GM12878 (cell line): ENCODE measurements around the gene C16orf74. TPM values are rescaled to one million over a fixed set of nuclear protein-coding genes. Genes with fewer than 3 reads are reported as not detected.

ENCODE experiments used
- ATAC-seq: fragments of 200-7000 bp; cut with Tn5 transposase; 3 replicates; pipeline ENCODE4 v1.9.1; 2020; ENCODE audit warnings: mild to moderate bottlenecking, moderate library complexity
- BruUV-seq: library from RNA; stranded (reverse); fragments of 400-500 nt; replicated peaks from 2 replicates; lab custom pipeline; 2021; lab: Mats Ljungman, UMichigan
- CTCF ChIA-PET: fragments of 300-600 bp; sonication (Branson Sonifier 250); formaldehyde crosslinking; extraction: SDS; loops from one replicate; lab custom pipeline; 2021; ENCODE audit warnings: inconsistent platforms; lab: Yijun Ruan, JAX
- POLR2A ChIA-PET: fragments of 350-600 bp; formaldehyde crosslinking; extraction: SDS; loops from one replicate; lab custom pipeline; 2021; ENCODE audit warnings: inconsistent platforms; lab: Charles Lee
- RAD21 ChIA-PET: fragments of 300-600 bp; sonication (Branson Sonifier 250); formaldehyde crosslinking; loops from one replicate; lab custom pipeline; 2023; ENCODE audit warnings: antibody characterized with exemption; ENCODE audit not compliant: unreplicated experiment; lab: Charles Lee
- SMC1A ChIA-PET: fragments of 300-600 bp; sonication (Branson Sonifier 250); formaldehyde crosslinking; loops from one replicate; lab custom pipeline; 2023; ENCODE audit not compliant: unreplicated experiment, uncharacterized antibody; lab: Charles Lee
- DNase-seq: peaks from one replicate; pipeline ENCODE4 v3.0.0-alpha.2; 2011; ENCODE audit warnings: low read depth, low spot score
- FAIRE-seq: peaks from 3 replicates; lab custom pipeline; 2011; peaks lifted over from hg19 to GRCh38; lab: Jason Lieb, UNC
- H2AFZ ChIP-seq: 2 replicates; pipeline ENCODE4 v1.6.0; 2011; ENCODE audit warnings: low read depth, low read length, control low read depth; ENCODE audit not compliant: control insufficient read depth
- H3K27ac ChIP-seq: 2 replicates; pipeline ENCODE4 v1.5.1; 2011; ENCODE audit warnings: control low read depth; ENCODE audit not compliant: control insufficient read depth, insufficient read depth
- H3K27me3 ChIP-seq, 2 experiments: replicated peaks in 1 of 2; 2 replicates each; pipeline versions ENCODE4 v1.6.0 to v1.6.1; 2011; ENCODE audit warnings: low read length in 1 of 2; ENCODE audit not compliant: control insufficient read depth in 2 of 2, insufficient read depth in 2 of 2
- H3K36me3 ChIP-seq, 2 experiments: 2 replicates each; pipeline ENCODE4 v1.5.1; 2011; ENCODE audit warnings: low read length in 1 of 2; ENCODE audit not compliant: control insufficient read depth in 2 of 2, insufficient read depth in 2 of 2
- H3K4me1 ChIP-seq: 2 replicates; pipeline ENCODE4 v1.6.1; 2011; ENCODE audit warnings: mild to moderate bottlenecking, low read length, moderate library complexity, mixed read lengths; ENCODE audit not compliant: control insufficient read depth, insufficient read depth
- H3K4me2 ChIP-seq: 2 replicates; pipeline ENCODE4 v1.6.0; 2011; ENCODE audit warnings: control low read depth; ENCODE audit not compliant: control insufficient read depth, insufficient read depth
- H3K4me3 ChIP-seq: fragments of 200-600 bp; sonication (generic); 2 replicates; pipeline ENCODE4 v1.5.1; 2016
- H3K79me2 ChIP-seq: 2 replicates; pipeline ENCODE4 v1.6.0; 2011; ENCODE audit warnings: low read length; ENCODE audit not compliant: control insufficient read depth, insufficient read depth
- H3K9ac ChIP-seq: 2 replicates; pipeline ENCODE4 v1.8.0; 2011; ENCODE audit warnings: low read length, control low read depth, mixed read lengths; ENCODE audit not compliant: control insufficient read depth, insufficient read depth
- H3K9me3 ChIP-seq: replicated peaks from 3 replicates; pipeline ENCODE4 v1.5.1; 2011; ENCODE audit warnings: mild to moderate bottlenecking, low read length; ENCODE audit not compliant: control insufficient read depth, insufficient read depth
- H4K20me1 ChIP-seq: 2 replicates; pipeline ENCODE4 v1.6.0; 2011; ENCODE audit not compliant: control insufficient read depth, insufficient read depth
- HDAC6 ChIP-seq: fragments of 200-600 bp; sonication (generic); IDR thresholded peaks from one replicate; pipeline ENCODE4 v1.8.0; 2017; ENCODE audit warnings: antibody characterized with exemption; ENCODE audit not compliant: unreplicated experiment
- KDM1A ChIP-seq: fragments of 200-600 bp; sonication (generic); IDR thresholded peaks from 2 replicates; pipeline ENCODE4 v1.6.1; 2016; ENCODE audit warnings: borderline replicate concordance
- MYB ChIP-seq: fragments of 150-350 bp; IDR thresholded peaks from 2 replicates; pipeline ENCODE4 v1.6.1; 2014; ENCODE audit warnings: mild to moderate bottlenecking, low read depth, low read length, borderline replicate concordance
- MYC ChIP-seq: IDR thresholded peaks from 2 replicates; pipeline ENCODE4 v1.6.1; 2011; ENCODE audit warnings: mild to moderate bottlenecking, low read length, moderate library complexity, inconsistent platforms; ENCODE audit not compliant: insufficient read depth, insufficient replicate concordance, insufficient read length, severe bottlenecking
- NFXL1 ChIP-seq: fragments of 450-650 bp; IDR thresholded peaks from 2 replicates; pipeline ENCODE4 v1.6.1; 2017; ENCODE audit warnings: antibody characterized with exemption, mild to moderate bottlenecking, borderline replicate concordance
- NRF1 ChIP-seq: conservative IDR thresholded peaks from 2 replicates; pipeline ENCODE4 v1.6.1; 2011; ENCODE audit warnings: mild to moderate bottlenecking, low read depth, low read length, improper control_type of control experiment
- POLR2A ChIP-seq: IDR thresholded peaks from 2 replicates; pipeline ENCODE4 v1.6.1; 2011; ENCODE audit warnings: low read depth, mild to moderate bottlenecking, low read length
- WRNIP1 ChIP-seq: IDR thresholded peaks from 2 replicates; pipeline ENCODE4 v1.6.1; 2011; ENCODE audit warnings: low read depth, low read length, improper control_type of control experiment, borderline replicate concordance
- ZNF207 ChIP-seq: fragments of 450-650 bp; IDR thresholded peaks from 2 replicates; pipeline ENCODE4 v1.6.1; 2014; ENCODE audit warnings: antibody characterized with exemption, mild to moderate bottlenecking, borderline replicate concordance
- WGBS: methylation state at CpG from one replicate; pipeline ENCODE4 v1.1.6; 2016; ENCODE audit warnings: low lambda C conversion rate; ENCODE audit not compliant: insufficient replicate concordance, insufficient coverage; ENCODE audit errors: missing lambda C conversion rate; 5-methylcytosine and 5-hydroxymethylcytosine counted together
- in situ Hi-C: fragments of 300-500 bp; cut with MboI; formaldehyde crosslinking; loops from 9 replicates; pipeline ENCODE4 v1.14.3; 2018; ENCODE audit warnings: mixed read lengths
- intact Hi-C: fragments of 100-400 bp; cut with micrococcal nuclease; formaldehyde crosslinking; loops from one replicate; pipeline ENCODE4 v1.14.2; 2022; ENCODE audit not compliant: unreplicated experiment
- polyA plus RNA-seq, 11 experiments: library from polyadenylated mRNA; depleted of rRNA in 4 of 11; unstranded in 6 of 11; stranded (reverse) in 5 of 11; fragments of >200 nt; fragmentation: Nextera tagmentation in 4 of 11; fragmentation: Illumina TruSeq in 1 of 11; extraction: Ambion mirVana in 4 of 11; extraction: Trizol in 1 of 11; gene quantifications; 1 replicate in 1 of 11; 2 replicates in 10 of 11; pipeline versions ENCODE4 v1.2.1 to v1.2.3, GENCODE V29; 2011 to 2016; ENCODE audit warnings: inconsistent platforms in 2 of 11, missing spikeins in 2 of 11, low read depth in 1 of 11
- total RNA-seq, 4 experiments: library from RNA; depleted of rRNA in 3 of 4; stranded (reverse); fragments of >200 nt in 3 of 4; fragmentation: Illumina TruSeq in 1 of 4; extraction: Trizol in 1 of 4; gene quantifications; 2 replicates each; pipeline versions ENCODE4 v1.2.1 to v1.2.3, GENCODE V29; 2013 to 2021

The C16orf74 gene
- total and polyA plus RNA-seq, 10 of the 15 experiments (the other 5 are each of a cell fraction or from before 2014, with no cell fraction given), result 0.23 to 20.1 (median 6.8) TPM

DNA sequence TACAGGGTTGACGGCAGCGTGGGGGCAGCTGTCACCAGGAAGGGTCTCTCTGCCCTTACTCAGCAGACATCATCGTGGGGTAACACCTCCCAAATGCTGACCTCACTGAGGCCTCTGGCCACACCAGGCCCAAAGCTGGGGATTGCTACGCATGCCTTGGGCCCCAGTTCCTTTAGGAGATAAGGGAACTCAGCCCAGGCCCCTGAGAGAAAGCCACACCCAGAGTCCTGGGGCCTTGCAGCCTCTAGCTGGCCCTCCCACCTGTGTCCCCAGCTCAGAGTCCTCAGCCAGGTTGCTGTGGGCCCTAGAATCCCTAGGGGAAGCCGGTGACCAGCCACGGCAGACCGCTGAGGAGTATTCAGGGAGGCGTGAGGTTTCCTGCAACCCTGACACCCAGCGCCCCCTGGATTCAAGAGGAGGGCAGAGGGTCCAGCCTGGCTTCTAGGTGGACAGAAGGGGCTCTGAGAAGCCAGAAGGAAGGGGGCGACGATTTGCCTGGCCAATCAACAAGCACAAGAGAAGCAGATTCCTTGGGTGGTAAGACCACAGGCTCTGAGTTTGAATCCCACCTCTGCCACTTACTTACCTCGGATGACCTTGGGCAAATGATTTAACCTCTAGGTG is 51.8 kb downstream of the C16orf74 start:
- Histone ChIP-seq H3K79me2 (no peaks in the 10 kb centered on the region), H2AFZ (no peak overlapping the region), H3K27ac (no peak overlapping the region), H3K9ac (no peak overlapping the region), H3K4me1 (no peaks in the 10 kb centered on the region), H3K27me3 (peaks cover 1 to 2% of the 10 kb centered on the region in 2 experiments; a peak in 3 of 4 replicates), H3K9me3 (no peaks in the 10 kb centered on the region), H3K36me3 (no peaks in the 10 kb centered on the region), H4K20me1 (no peaks in the 10 kb centered on the region), H3K4me2 (no peak overlapping the region), H3K4me3 (no peak overlapping the region)
- ChIA-PET SMC1A (no interaction called here), RAD21 (no interaction called here), CTCF (no interaction called here), POLR2A (no interaction called here)
- in situ Hi-C loops (no loop called here), intact Hi-C loops (no loop called here)
- 47% methylated on average over 12 of the region's 12 CpGs for WGBS
- DNase-seq (no peak), FAIRE-seq (no peak), ATAC-seq (no peak)
- TF ChIP-seq WRNIP1, result no peak
- no peak for TF ChIP-seq MYC
- TF ChIP-seq NRF1, result no peak
- TF ChIP-seq HDAC6, result no peak
- TF ChIP-seq MYB, result no peak
- TF ChIP-seq POLR2A, result no peak
- TF ChIP-seq KDM1A, result no peak
- no peak for TF ChIP-seq NFXL1
- TF ChIP-seq ZNF207, result no peak
- BruUV-seq, result no TSS peak
